GM21529 (cell line): Measurements from ENCODE around the gene DYNC2H1.
"Not testable (repeated sequence)": the region's sequence is repeated elsewhere in the genome, so short reads cannot be mapped to it uniquely, and the experiment has no call there.

Experiments
- ATAC-seq: cut with Tn5 transposase; IDR thresholded peaks from one replicate; pipeline ENCODE4 v1.9.1; 2021; ENCODE audit not compliant: unreplicated experiment

The DYNC2H1 gene

DNA sequence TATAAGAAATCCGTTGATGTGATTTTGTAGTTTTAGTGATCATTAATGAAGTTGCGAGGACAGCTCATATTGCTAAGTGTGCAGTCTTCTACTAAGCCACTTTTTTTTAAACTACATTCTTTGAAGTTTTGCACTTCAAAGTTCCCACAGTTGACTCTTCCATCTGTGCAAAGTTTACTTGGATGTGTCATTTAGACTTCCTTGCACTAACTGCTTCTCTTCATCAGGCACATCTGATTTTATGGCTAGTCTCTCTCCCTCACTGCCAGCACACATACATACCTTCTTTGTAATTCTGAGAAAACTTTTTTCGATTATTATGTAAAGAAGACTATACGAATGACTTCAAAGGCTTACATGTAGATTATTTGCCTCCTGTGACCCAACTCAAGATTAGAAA is 250.0 kb downstream of the DYNC2H1 start:
- no peak for ATAC-seq

DNA sequence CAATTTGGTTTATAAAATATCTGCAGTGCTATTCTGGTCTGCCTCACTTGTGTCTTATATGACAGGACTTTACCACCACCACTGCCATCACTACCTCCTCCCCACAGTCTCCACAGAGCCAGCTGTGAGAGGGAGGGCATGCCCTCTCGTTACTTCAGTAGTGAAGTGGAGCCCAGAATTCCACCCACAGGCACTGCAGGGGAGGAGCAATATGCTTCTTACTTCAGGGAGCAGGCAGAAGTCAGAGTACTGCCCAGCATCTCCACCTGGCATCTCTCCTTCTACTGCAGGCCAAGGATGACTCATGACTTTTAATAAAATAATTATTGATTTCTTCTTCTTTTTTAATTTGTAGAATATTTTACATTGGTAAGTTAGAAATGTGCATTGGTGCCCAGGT is 255.5 kb downstream of the DYNC2H1 start:
- ATAC-seq, result no peak

DNA sequence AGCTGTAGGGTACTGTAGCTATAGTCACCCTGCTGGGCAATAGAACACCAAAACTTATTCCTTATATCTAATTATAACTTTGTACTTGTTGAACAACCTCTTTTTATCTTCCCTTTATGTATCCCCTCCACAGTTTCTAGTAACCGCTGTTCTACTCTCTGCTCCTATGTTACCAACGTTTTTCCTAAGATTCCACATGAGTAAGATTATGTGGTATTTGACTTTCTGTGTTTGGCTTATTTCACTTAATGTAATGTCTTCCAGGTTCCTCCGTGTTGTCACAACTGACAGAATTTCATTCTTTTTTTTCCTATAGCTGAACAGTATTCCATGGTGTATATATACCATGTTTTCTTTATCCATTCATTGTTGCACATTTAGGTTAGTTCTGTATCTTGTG is 258.4 kb downstream of the DYNC2H1 start:
- no peak for ATAC-seq

DNA sequence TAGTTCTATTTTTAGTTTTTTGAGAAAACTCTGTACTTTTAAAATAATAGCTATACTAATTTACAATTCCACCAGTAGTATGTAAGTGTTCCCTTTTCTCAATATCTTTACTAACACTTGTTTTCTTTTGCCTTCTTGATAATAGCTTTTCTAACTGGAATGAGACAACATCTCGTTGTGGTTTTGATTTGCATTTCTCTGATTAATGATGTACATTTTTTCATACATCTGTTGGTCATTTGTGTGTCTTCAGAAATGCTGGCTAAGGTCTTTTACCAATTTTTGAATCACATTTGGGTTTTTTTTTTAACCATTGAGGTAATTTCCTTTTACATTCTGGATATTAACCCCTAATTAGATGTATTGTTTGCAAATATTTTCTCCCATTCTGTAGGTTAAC is 258.9 kb downstream of the DYNC2H1 start:
- ATAC-seq, result no peak

DNA sequence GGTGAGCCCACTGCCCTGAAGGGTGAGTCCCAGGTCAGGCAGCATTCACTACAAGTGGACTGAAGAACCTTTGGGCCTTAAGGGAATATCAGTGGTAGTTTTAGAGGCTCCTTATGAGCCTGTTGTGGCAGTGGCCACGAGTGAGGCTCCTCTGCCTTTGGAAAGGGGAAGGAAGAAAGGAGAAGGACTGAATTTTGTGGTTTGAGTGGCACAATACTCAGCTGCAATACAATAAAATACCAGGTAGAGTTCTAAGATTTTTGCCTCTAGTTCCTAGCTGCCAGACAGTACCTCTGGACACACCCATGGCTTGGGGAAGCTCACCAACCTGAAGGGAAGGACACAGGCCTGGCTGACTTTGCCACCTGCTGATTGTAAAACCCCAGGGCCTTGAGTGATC is 260.9 kb downstream of the DYNC2H1 start:
- ATAC-seq, result no peak

DNA sequence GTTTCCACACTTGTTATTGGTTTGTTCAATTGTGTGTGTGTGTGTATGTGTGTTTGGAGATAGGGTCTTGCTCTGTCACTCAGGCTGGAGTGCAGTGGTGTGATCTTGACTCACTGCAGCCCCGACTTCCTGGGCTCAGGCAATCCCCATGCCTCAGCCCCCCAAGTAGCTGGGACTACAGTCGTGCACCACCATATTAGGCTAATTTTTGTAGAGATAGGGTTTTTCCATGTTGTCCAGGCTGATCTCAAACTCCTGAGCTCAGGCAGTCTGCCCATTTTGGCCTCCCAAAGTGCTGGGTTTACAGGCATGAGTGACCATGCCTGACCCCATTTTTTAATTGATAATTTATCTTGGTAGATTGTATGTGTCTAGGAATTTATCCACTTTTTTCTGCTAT is 263.7 kb downstream of the DYNC2H1 start:
- ATAC-seq, result no peak

DNA sequence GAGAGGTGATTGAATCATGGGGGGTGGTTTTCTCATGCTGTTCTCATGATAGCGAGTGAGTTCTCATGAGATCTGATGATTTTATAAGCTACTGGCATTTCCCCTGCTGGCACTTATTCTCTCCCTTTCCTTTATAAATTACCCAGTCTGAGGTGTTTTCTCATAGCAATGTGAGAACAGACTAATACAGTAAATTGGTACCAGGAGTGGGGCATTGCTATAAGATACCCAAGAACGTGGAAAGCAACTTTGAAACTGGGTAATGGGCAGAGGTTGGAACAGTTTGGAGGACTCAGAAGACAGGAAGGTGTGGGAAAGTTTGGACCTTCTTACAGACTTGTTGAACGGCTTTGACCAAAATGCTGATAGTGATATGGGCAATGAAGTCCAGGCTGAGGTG is 265.0 kb downstream of the DYNC2H1 start:
- not testable (repeated sequence) for ATAC-seq

DNA sequence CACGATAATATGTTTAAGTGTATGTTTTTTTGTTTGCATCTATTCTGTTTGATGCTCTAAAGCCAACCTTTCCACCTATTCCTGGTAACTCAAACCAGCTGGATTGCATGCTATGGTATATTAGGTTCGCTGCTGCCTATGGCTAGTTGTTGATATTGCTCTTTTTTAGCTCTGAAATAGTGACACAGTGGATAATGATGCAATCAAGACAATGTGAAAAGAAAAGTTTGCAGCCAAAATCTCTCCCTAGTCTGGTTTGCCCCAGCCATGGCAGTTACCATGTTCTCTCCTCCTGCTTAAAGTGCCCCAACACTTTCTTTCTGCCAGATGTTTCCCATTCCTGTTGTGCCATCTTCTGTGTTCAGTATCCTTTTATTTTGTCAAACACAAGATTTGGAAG is 269.7 kb downstream of the DYNC2H1 start:
- ATAC-seq, result no peak

DNA sequence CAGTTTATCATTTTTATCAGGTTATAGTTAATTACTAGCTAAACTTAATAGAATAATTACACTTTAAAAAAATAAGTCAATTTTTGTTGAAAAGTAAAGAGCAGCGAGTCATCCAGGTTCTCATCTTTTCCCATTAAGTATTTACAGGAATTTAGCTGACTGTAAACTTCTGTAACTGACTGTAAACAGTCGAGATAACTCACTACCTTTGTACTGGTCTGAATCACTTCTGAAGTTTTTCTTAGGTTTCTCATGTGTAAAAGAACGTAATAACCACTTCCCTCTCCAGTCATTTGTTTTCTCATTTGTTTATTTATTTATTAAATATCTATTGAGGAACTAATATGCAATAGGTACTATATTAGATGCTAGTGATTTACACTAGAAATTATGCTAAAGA is 270.8 kb downstream of the DYNC2H1 start:
- ATAC-seq, result no peak

DNA sequence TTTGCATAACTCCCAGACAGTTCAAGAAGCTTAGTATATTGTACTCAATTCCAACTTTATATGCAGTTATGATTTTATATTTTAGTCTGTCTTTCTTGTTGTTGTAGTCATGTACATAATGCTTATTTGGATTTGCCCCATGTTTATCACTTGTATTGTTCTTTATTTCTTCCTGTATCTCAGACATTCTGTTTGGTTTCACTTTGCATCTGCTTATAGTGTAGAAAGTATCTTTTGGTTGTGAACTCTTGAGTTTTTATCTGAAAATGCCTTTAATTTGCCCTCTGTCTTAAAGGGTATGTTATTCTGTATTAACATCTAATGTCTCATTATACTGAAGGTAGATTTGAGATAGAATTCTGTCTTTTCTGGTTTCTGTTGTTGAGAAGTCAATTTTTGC is 275.4 kb downstream of the DYNC2H1 start:
- ATAC-seq, result no peak

DNA sequence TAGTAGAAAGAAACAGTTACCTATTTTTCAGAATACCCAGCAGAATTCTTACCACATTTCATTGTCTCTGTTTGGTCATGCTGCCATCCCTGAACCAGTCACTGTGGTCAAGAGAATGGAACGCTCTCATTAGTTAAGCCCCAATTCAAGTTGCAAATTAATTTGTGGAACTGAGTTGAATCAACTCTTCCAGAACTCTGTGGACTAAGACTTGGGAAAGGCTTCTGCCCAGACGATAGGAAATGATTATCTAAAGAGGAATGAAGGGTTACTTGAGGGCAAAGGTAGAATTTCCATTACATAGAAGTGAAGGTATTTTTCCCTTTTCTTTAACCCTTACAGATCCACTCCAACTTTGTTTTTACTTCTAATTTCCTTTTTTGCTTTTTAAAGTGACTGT is 286.4 kb downstream of the DYNC2H1 start:
- no peak for ATAC-seq

DNA sequence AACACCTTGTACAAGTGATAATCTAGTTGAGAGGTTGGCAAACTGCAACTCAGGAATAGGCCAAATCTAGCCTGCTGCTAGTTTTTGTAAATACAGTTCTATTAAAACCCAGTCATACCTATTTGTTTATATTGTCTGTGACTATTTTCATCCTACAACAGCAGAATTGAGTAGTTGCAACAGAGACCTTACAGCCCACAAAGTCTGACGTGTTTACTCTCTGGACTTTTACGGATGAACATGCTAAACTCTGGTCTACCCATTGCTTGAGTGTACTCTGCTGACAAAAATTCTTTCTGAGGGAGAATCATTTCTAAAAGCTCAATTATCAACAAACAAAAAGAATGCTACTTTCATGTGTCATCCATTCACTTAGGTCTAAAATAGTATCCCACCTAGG is 287.0 kb downstream of the DYNC2H1 start:
- ATAC-seq, result no peak

DNA sequence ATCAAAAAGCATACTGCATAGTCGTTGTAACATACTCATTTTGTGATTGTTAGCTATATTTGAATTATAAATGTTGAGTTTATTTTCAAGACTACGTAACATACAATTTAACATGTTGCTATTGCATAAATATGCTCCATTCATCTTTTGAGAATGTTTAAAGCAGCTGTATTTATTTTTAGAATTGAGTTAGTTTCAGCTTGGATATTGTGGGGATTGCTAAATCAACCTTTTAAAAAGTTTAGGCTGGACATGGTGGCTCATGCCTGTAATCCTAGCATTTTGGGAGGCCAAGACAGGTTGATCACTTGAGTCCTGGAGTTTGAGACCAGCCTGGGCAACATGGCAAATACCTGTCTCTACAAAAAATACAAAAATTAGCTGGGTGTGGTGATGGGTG is 288.1 kb downstream of the DYNC2H1 start:
- ATAC-seq, result no peak

DNA sequence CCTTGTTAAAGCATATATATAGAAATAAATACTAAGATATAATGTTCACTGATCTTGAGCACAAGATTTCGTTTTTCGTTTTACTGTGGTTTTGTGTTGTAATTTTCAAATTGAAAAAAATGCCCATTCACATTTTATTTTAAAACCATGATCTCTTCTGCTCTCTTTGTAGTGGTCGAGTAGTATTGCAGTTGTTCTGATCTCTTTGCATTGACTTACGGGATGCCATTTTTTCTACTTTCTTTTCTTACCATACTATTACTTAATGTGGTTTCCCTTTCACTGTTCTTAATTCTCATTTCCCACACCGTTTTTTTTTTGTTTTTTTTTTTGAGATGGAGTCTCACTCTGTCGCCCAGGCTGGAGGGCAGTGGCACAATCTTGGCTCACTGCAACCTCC is 289.6 kb downstream of the DYNC2H1 start:
- ATAC-seq, result no peak

DNA sequence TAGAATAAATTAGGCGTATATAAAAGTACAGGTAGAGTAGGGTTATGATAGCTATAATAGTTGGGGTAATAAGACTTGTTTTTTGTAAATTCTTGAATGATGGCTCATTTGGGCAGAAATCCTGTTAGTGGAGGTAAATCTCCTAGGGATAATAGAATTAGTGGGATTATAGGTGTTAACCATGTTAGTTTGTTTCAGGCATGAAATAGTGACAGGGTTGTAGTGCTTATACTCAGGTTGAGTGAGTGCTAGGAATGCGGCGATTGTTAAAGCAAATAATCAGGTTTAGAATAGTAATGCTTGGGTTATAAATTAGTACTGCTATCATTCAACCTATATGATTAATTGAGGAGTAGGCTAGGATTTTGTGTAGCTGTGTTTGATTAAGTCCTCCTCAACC is 297.1 kb downstream of the DYNC2H1 start:
- no peak for ATAC-seq

DNA sequence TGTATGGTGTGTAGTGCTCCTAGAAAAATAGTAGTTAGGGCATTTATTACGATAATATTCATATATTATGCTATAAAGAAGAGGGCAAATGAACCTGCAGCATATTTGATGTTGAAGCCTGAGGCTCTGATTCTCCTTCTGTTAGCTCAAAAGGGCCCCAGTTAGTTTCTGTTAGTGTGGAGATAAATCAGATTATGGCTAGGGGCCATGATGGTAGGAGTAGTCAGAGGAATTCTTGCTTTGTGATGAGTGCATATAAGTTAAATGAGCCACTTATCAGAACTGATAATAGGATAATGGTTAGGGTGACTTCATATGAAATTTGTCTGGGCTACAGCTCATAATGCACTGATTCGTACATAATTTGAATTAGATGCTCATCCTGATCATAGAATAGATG is 298.4 kb downstream of the DYNC2H1 start:
- no peak for ATAC-seq

DNA sequence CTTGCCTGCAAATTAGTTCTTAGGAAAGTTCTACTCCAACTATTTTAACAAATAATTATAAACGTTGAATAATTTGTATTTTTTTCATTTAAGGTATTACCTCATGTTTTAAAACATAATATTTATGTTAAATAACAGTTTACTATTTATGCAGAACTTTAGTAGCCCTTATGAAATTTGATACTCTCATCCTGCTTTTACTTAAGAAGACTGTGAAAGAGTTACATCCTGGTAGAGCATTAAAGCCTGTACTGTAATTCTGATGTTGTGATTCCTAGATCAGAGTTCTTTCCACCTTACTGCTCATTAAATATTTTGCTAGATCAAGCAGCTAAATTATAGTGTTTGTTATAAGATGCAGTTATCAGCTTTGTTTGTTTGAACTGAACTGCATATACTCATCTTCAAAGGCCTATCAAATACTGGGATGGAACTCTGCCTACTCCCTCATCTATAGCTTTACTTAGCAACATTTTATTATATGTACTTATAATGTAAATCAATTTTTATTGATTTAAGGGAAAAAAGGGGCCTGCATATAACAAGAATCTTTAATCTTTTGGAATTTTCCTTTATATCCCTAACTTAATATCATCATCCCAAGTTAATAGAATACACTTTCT is 304.2 kb downstream of the DYNC2H1 start:
- ATAC-seq, result no peak

DNA sequence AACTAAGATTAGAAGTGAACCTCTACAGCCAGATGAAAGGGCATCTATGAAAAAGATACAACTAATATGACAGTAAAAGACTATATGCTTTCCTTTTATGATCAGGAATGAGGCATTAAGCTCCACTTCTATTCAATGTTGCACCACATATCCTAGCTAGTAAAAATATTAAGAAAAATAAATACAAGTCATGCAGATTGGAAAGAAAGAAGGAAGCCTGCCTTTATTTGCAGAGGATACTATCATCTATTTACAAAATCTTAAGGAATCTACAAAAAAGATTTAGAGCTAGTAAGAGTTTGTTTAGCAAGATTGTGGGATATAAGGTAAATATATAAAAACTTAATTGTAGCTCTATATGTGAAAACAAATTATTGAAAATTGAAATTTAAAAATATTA is 308.8 kb downstream of the DYNC2H1 start:
- no peak for ATAC-seq

DNA sequence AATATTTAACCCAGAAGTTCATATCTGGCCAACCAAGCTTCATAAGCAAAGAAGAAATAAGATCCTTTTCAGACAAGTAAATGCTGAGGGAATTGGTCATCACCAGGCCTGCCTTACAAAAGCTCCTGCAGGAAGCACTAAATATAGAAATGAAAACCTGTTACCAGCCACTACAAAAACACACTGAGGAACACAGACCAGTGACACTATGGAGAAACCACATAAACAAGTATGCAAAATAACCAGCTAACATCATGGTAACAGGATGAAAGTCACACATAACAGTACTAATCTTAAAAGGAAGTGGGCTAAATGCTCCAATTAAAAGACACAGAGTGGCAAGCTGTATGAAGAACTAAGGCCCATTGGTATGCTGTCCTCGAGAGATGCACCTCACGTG is 311.4 kb downstream of the DYNC2H1 start:
- no peak for ATAC-seq

DNA sequence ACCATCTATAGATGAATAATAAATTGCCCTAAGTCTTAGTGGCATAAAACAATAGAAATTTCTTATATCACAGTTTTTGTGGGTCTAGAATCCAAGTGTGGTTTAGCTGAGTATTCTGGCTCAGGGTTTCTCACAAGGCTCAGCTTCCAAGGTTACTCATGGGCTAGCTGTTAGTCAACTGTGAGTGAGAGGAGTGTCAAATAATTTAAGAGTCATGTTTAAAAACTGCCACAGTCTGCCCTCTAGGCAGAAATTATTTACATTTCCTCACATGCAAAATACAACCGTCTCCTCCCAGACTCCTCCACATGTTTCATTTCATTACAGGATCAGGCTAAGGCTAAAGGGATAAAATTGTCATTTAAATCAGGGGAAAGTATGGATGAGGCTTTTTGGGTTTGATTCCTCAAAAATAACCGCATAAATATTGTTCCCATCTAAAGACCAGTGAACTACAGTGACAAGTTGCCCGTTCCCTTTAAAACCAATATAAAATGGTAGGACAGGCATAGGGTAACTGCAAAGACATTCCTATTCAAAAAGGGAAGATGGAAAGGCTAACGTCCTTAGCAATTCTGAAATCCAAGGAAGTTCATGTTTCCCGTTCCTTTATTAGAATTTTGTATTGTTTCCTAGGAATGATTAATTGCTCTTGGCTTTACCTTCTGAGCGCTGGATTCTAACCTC is 324.3 kb downstream of the DYNC2H1 start:
- no peak for ATAC-seq

DNA sequence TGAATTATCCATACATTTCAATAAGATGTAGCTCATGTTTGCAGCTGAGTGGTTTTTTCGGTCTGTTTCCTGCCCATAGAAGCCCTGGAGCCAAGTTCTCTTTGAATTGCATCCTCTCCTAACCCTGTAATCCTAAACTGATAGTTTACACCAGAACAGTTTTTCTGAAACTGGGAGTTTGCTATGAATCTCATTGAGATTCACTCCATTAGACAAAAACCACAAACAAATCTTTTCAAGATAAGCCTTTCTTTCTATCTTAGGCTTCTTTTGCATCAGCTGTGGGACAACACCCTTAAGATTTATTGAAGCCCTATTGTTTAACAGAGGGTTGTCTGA is 324.8 kb downstream of the DYNC2H1 start:
- no peak for ATAC-seq

DNA sequence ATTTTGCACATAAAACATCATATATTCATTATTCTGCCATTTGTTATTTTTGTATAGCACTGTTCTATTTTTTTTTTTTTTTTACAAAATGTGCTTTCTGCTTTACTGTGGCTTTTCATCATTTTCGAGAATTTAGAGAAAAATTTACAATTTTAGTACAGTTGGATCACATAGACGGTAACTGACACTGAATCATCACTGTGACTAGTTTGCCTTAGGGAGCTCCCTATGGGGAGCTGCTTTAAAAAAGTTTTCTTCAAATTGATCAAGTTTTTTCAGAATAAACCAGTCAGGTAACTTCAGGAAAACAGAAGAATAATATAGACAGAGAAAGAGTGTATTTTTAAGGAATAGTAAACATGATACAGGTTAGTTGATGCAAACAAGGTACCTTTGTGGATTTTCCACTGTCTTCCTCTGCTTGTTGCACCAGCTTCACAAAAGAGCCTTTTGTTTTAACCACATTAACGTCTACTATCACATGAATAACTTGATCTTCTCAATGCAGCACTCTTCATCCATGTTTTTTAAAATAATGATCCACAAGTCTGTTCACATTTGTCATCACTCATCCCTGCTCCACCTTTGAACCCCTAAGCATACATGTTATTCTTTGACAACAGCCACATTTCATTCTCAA is 327.0 kb downstream of the DYNC2H1 start:
- no peak for ATAC-seq

DNA sequence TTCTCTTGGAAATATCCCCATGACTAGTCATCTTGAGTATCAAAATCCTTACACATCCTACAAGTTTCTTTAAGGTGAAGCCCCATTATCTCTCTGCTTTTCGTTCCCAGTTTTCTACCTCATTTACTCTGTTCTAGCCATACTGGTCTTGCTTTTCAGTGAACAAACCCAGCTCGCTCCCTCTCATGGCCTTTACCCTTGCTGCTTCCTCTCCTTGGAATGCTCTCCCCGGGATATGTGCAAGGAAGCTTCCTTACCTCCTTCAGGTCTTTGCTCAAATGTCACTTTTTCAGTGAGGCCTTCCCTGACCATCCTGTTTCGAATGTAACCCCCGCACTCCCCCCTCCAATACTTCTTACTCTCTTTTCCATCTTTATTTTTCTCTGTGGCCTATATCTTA is 331.8 kb downstream of the DYNC2H1 start:
- ATAC-seq, result no peak
